HEK293 (cell line): Measurements from ENCODE around the gene SLC26A11.

ENCODE experiments used
- CTCF ChIA-PET: fragments of 350-600 bp; formaldehyde crosslinking; extraction: SDS; loops from one replicate; lab custom pipeline; 2021; ENCODE audit warnings: antibody characterized with exemption; lab: Yijun Ruan, JAX
- POLR2A ChIA-PET: fragments of 300-600 bp; formaldehyde crosslinking; extraction: SDS; loops from one replicate; lab custom pipeline; 2020; ENCODE audit warnings: antibody characterized with exemption, inconsistent platforms; lab: Yijun Ruan, JAX
- H3K27ac ChIP-seq: fragments of 200-500 bp; sonication (Bioruptor generic); 2 replicates; pipeline ENCODE4 v1.5.1; 2014; ENCODE audit warnings: low read depth, low read length, control low read depth, inconsistent platforms; ENCODE audit errors: extremely low read depth
- H3K36me3 ChIP-seq, 2 experiments: fragments of 200-500 bp in 1 of 2; sonication (Bioruptor generic) in 1 of 2; 1 replicate in 1 of 2; 2 replicates in 1 of 2; pipeline ENCODE4 v1.5.1; 2014 to 2017; ENCODE audit warnings: inconsistent platforms in 2 of 2, low read length in 2 of 2; ENCODE audit not compliant: control insufficient read depth in 2 of 2, insufficient read depth in 1 of 2
- H3K4me1 ChIP-seq: fragments of 200-500 bp; sonication (Bioruptor generic); 2 replicates; pipeline ENCODE4 v1.5.1; 2014; ENCODE audit warnings: mild to moderate bottlenecking, low read length, inconsistent platforms; ENCODE audit not compliant: control insufficient read depth, insufficient read depth
- H3K4me3 ChIP-seq: 2 replicates; pipeline ENCODE4 v1.5.1; 2011; ENCODE audit warnings: low read depth, mild to moderate bottlenecking, control low read depth, low read length, moderate library complexity
- H3K9me3 ChIP-seq: fragments of 200-500 bp; sonication (Bioruptor generic); 2 replicates; pipeline ENCODE4 v1.5.1; 2014; ENCODE audit warnings: low read depth, low read length, inconsistent platforms; ENCODE audit not compliant: control insufficient read depth, insufficient read depth
- ATF2 ChIP-seq: fragments of 450-650 bp; formaldehyde crosslinking; IDR thresholded peaks from 2 replicates; pipeline ENCODE4 v1.5.1; 2016; ENCODE audit warnings: missing biosample characterization, missing genetic modification characterization, low read depth
- EGR2 ChIP-seq: fragments of 450-650 bp; formaldehyde crosslinking; IDR thresholded peaks from 2 replicates; pipeline ENCODE4 v1.5.1; 2016; ENCODE audit warnings: low read depth, missing biosample characterization, missing genetic modification characterization
- GFI1B ChIP-seq: fragments of 450-650 bp; formaldehyde crosslinking; IDR thresholded peaks from 2 replicates; pipeline ENCODE4 v1.5.1; 2016; ENCODE audit warnings: missing biosample characterization, missing genetic modification characterization
- KLF9 ChIP-seq: fragments of 450-650 bp; formaldehyde crosslinking; IDR thresholded peaks from 2 replicates; pipeline ENCODE4 v1.5.1; 2016; ENCODE audit warnings: missing biosample characterization, missing genetic modification characterization, low read depth
- ZBTB17 ChIP-seq: fragments of 450-650 bp; formaldehyde crosslinking; IDR thresholded peaks from 2 replicates; pipeline ENCODE4 v1.5.1; 2016; ENCODE audit warnings: missing biosample characterization, missing genetic modification characterization
- ZBTB21 ChIP-seq: fragments of 450-650 bp; formaldehyde crosslinking; IDR thresholded peaks from 2 replicates; pipeline ENCODE4 v1.5.1; 2017; ENCODE audit warnings: missing biosample characterization, missing genetic modification characterization
- ZFHX2 ChIP-seq: fragments of 450-650 bp; formaldehyde crosslinking; conservative IDR thresholded peaks from 2 replicates; pipeline ENCODE4 v1.5.1; 2016; ENCODE audit warnings: missing biosample characterization, missing genetic modification characterization
- ZNF114 ChIP-seq: fragments of 450-650 bp; formaldehyde crosslinking; IDR thresholded peaks from 2 replicates; pipeline ENCODE4 v1.5.0; 2017; ENCODE audit warnings: missing biosample characterization, missing genetic modification characterization
- ZNF24 ChIP-seq: fragments of 450-650 bp; formaldehyde crosslinking; IDR thresholded peaks from 2 replicates; pipeline ENCODE4 v1.5.1; 2016; ENCODE audit warnings: missing biosample characterization, missing genetic modification characterization
- ZNF292 ChIP-seq: fragments of 450-650 bp; formaldehyde crosslinking; IDR thresholded peaks from 2 replicates; pipeline ENCODE4 v1.5.1; 2016; ENCODE audit warnings: low read depth, missing biosample characterization, missing genetic modification characterization, borderline replicate concordance
- ZNF350 ChIP-seq: fragments of 450-650 bp; formaldehyde crosslinking; IDR thresholded peaks from 2 replicates; pipeline ENCODE4 v1.5.0; 2017; ENCODE audit warnings: missing biosample characterization, mild to moderate bottlenecking, missing genetic modification characterization
- ZNF449 ChIP-seq: fragments of 450-650 bp; formaldehyde crosslinking; IDR thresholded peaks from 2 replicates; pipeline ENCODE4 v1.5.1; 2017; ENCODE audit warnings: missing biosample characterization, mild to moderate bottlenecking, missing genetic modification characterization, moderate library complexity
- ZNF473 ChIP-seq: fragments of 450-650 bp; formaldehyde crosslinking; IDR thresholded peaks from 2 replicates; pipeline ENCODE4 v1.5.1; 2017; ENCODE audit warnings: missing biosample characterization, missing genetic modification characterization
- ZNF510 ChIP-seq: fragments of 450-650 bp; formaldehyde crosslinking; IDR thresholded peaks from 2 replicates; pipeline ENCODE4 v1.5.1; 2018; ENCODE audit warnings: mild to moderate bottlenecking, missing genetic modification characterization, missing biosample characterization; ENCODE audit not compliant: insufficient replicate concordance
- ZNF514 ChIP-seq: fragments of 450-650 bp; formaldehyde crosslinking; IDR thresholded peaks from 2 replicates; pipeline ENCODE4 v1.5.1; 2016; ENCODE audit warnings: missing biosample characterization, missing genetic modification characterization
- ZNF530 ChIP-seq: fragments of 450-650 bp; formaldehyde crosslinking; IDR thresholded peaks from 2 replicates; pipeline ENCODE4 v1.5.1; 2016; ENCODE audit warnings: low read depth, missing biosample characterization, missing genetic modification characterization
- ZNF660 ChIP-seq: fragments of 450-650 bp; IDR thresholded peaks from 2 replicates; pipeline ENCODE4 v1.5.1; 2018; ENCODE audit warnings: missing biosample characterization, mild to moderate bottlenecking, missing genetic modification characterization
- ZNF768 ChIP-seq: fragments of 450-650 bp; formaldehyde crosslinking; IDR thresholded peaks from 2 replicates; pipeline ENCODE4 v1.5.1; 2018; ENCODE audit warnings: missing biosample characterization, mild to moderate bottlenecking, missing genetic modification characterization
- ZSCAN18 ChIP-seq: fragments of 450-650 bp; formaldehyde crosslinking; IDR thresholded peaks from 2 replicates; pipeline ENCODE4 v1.5.1; 2016; ENCODE audit warnings: missing biosample characterization, missing genetic modification characterization
- ZSCAN4 ChIP-seq: fragments of 450-650 bp; formaldehyde crosslinking; IDR thresholded peaks from 2 replicates; pipeline ENCODE4 v1.5.1; 2017; ENCODE audit warnings: missing biosample characterization, missing genetic modification characterization
- ZXDB ChIP-seq: fragments of 450-650 bp; formaldehyde crosslinking; IDR thresholded peaks from 2 replicates; pipeline ENCODE4 v1.5.1; 2016; ENCODE audit warnings: missing biosample characterization, missing genetic modification characterization
- TF ChIP-seq, protein P1 (sequence below): sonication (generic); formaldehyde crosslinking; IDR thresholded peaks from 2 replicates; pipeline ENCODE4 v1.8.1; 2022; ENCODE audit warnings: mild to moderate bottlenecking, moderate library complexity, missing genetic modification reagents
- TF ChIP-seq, protein P2 (sequence below): fragments of 450-650 bp; formaldehyde crosslinking; conservative IDR thresholded peaks from 2 replicates; pipeline ENCODE4 v1.5.1; 2016; ENCODE audit warnings: low read depth, missing biosample characterization, missing genetic modification characterization

SLC26A11 gene

GRCh38 chr17:80222376-80223141, 2.3 kb downstream of the SLC26A11 start:
- POLR2A ChIA-PET: interaction anchor here (0.6 to 1.2 kb wide), 2 partner anchors 8 to 12 kb away, joined by 3 read pairs; no protein-coding TSS in a partner anchor

More at GRCh38 chr17:80222376-80223141, 2.3 kb downstream of the SLC26A11 start:
- 0 out of 2 replicates have a peak, but pooled peaks have one; percentile 24 for TF ChIP-seq ZSCAN4 (tag by site-specific recombination)
- no peak for TF ChIP-seq ZNF292
- TF ChIP-seq ZNF510 (tag by site-specific recombination): no peak
- no peak for TF ChIP-seq ZNF114 (tag by site-specific recombination)
- no peak for TF ChIP-seq ZNF350
- no peak for TF ChIP-seq ZNF660 (tag by site-specific recombination)
- TF ChIP-seq, protein P1, sequence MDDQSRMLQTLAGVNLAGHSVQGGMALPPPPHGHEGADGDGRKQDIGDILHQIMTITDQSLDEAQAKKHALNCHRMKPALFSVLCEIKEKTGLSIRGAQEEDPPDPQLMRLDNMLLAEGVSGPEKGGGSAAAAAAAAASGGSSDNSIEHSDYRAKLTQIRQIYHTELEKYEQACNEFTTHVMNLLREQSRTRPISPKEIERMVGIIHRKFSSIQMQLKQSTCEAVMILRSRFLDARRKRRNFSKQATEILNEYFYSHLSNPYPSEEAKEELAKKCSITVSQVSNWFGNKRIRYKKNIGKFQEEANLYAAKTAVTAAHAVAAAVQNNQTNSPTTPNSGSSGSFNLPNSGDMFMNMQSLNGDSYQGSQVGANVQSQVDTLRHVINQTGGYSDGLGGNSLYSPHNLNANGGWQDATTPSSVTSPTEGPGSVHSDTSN (CRISPR knock-in tag): no peak
- TF ChIP-seq EGR2 (tag by site-specific recombination): peak; percentile 82
- TF ChIP-seq ZNF530 (tag by site-specific recombination): no peak
- no peak for TF ChIP-seq ZXDB (tag by site-specific recombination)
- no peak for TF ChIP-seq ZNF514 (tag by site-specific recombination)
- 0 out of 2 replicates have a peak, but pooled peaks have one; percentile 39 for TF ChIP-seq KLF9
- TF ChIP-seq, protein P2, sequence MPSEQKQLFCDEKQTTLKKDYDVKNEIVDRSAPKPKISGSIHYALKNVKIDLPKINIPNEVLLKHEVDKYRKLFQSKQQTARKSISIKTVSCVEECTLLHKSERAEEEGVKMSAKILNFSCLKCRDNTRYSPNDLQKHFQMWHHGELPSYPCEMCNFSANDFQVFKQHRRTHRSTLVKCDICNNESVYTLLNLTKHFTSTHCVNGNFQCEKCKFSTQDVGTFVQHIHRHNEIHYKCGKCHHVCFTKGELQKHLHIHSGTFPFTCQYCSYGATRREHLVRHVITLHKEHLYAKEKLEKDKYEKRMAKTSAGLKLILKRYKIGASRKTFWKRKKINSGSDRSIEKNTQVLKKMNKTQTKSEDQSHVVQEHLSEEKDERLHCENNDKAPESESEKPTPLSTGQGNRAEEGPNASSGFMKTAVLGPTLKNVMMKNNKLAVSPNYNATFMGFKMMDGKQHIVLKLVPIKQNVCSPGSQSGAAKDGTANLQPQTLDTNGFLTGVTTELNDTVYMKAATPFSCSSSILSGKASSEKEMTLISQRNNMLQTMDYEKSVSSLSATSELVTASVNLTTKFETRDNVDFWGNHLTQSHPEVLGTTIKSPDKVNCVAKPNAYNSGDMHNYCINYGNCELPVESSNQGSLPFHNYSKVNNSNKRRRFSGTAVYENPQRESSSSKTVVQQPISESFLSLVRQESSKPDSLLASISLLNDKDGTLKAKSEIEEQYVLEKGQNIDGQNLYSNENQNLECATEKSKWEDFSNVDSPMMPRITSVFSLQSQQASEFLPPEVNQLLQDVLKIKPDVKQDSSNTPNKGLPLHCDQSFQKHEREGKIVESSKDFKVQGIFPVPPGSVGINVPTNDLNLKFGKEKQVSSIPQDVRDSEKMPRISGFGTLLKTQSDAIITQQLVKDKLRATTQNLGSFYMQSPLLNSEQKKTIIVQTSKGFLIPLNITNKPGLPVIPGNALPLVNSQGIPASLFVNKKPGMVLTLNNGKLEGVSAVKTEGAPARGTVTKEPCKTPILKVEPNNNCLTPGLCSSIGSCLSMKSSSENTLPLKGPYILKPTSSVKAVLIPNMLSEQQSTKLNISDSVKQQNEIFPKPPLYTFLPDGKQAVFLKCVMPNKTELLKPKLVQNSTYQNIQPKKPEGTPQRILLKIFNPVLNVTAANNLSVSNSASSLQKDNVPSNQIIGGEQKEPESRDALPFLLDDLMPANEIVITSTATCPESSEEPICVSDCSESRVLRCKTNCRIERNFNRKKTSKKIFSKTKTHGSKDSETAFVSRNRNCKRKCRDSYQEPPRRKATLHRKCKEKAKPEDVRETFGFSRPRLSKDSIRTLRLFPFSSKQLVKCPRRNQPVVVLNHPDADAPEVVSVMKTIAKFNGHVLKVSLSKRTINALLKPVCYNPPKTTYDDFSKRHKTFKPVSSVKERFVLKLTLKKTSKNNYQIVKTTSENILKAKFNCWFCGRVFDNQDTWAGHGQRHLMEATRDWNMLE (tag by site-specific recombination): no peak
- no peak for TF ChIP-seq ATF2
- no peak for TF ChIP-seq ZNF449
- no peak for TF ChIP-seq ZNF768 (tag by site-specific recombination)
- TF ChIP-seq ZNF473 (tag by site-specific recombination): no peak
- no peak for TF ChIP-seq GFI1B (tag by site-specific recombination)
- peak; percentile 87 for TF ChIP-seq ZFHX2 (tag by site-specific recombination)
- no peak for TF ChIP-seq ZNF24
- no peak for TF ChIP-seq ZBTB17
- no peak for TF ChIP-seq ZSCAN18 (tag by site-specific recombination)
- TF ChIP-seq ZBTB21: no peak
- CTCF ChIA-PET: interaction anchor here (0.6 kb wide), 1 partner anchor 85 kb away, joined by 3 read pairs; no protein-coding TSS in a partner anchor
- Histone ChIP-seq H3K27ac (no peak overlapping the region), H3K4me3 (no peak overlapping the region), H3K36me3 (peaks cover 0 to 39% of the 10 kb centered on the region in 2 experiments; a peak in 2 of 3 replicates), H3K4me1 (peaks cover 8% of the 10 kb centered on the region; the same call in 1 of the 2 replicates), H3K9me3 (no peaks in the 10 kb centered on the region)
